Activated CD4-positive, CD25-positive, alpha-beta regulatory T cell treated with anti-CD3 and anti-CD28 coated beads, Interleukin-2, amount 50 U/mL, for 16 hours (primary cell): ENCODE data around the gene QSOX2.

ENCODE experiments used
- DNase-seq: peaks from one replicate; pipeline ENCODE4 v3.0.0-alpha.2; 2020; ENCODE audit warnings: low read depth, low spot score

Gene QSOX2, protein sequence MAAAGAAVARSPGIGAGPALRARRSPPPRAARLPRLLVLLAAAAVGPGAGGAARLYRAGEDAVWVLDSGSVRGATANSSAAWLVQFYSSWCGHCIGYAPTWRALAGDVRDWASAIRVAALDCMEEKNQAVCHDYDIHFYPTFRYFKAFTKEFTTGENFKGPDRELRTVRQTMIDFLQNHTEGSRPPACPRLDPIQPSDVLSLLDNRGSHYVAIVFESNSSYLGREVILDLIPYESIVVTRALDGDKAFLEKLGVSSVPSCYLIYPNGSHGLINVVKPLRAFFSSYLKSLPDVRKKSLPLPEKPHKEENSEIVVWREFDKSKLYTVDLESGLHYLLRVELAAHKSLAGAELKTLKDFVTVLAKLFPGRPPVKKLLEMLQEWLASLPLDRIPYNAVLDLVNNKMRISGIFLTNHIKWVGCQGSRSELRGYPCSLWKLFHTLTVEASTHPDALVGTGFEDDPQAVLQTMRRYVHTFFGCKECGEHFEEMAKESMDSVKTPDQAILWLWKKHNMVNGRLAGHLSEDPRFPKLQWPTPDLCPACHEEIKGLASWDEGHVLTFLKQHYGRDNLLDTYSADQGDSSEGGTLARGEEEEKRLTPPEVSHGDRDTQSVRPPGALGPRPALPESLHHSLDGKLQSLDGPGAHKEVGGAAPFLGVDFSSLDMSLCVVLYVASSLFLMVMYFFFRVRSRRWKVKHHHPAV

DNA sequence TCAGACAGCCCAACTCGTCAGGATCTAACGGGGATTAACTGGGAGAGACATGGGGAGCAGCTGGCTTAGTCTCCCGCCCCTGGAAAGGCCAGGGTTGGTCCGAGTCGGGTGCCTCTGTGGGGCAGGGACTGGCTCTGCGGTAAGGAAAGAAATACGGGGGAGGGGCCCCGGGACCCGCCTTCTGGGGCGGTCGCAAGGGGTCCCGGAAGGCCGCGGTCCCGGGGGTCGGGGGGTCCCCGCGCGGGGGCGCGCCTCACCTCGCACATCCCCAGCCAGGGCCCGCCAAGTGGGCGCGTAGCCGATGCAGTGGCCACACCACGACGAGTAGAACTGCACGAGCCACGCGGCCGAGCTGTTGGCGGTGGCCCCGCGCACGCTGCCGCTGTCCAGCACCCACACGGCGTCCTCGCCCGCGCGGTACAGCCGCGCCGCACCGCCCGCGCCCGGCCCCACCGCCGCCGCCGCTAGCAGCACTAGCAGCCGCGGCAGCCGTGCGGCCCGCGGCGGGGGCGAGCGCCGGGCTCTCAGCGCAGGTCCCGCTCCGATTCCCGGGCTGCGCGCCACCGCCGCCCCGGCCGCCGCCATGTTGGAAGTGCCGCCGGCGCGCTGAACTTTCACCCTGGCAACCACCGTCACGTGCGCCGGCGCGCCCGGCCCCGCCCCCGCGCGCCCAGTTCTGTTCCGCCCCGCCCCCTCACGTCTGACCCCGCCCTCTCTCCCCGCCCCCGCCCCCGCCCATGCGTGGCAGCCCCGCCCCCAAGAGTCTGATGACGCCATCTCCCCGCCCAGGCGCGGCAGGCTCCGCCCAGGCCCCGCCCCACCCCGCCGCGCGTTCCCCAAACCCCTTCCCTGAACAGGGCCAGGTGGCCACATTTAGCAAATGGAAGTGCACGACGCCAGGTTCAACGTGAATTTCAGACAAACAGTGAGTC, at the start of gene QSOX2:
Gene QSOX2, minus strand, starts transcription at position 594 of the 932 bp plus-strand sequence. Its CDS starts 9 bp downstream, at position 585.
- peak; percentile 68 for DNase-seq

DNA sequence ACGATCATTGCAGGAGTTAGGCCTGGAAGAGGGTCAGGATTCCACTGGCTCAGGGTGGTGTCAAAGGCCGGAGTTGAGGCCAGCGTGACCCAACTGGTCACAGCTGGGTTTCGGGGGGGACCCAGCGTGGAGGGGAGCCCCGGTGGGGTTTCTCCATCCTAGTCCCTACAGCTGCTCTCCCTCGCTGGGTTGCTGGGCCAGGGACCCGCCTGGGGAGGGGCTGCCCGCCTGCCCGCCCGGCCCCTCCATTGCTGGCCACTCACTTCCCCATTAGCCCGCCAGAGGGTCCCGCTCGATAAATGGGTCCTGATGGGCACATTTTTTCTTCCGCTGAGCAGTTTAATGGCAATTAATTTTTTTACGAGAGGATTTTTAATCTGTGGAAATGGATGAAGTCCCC, 49.4 kb upstream of the QSOX2 start:
- DNase-seq, result no peak

DNA sequence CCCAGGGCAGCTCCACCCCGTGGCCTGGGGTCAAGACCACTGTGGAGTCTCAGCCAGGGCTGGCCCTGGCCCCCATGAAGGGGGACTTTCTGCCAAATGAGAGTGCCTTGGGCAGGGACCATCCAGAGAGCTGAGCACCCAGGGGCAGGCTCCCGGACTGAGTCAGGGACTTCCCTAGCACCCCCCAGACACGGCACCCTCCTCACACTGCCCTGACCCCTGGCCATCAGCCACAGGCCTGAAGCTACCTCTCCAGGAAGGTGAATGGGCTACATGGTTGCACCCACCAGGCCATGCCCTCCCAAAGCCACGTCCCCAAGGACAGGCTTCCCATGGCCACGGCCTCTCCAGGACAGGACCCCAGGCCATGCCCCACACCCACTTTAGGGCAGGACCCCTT, 48.8 kb upstream of the QSOX2 start:
- DNase-seq, result no peak

DNA sequence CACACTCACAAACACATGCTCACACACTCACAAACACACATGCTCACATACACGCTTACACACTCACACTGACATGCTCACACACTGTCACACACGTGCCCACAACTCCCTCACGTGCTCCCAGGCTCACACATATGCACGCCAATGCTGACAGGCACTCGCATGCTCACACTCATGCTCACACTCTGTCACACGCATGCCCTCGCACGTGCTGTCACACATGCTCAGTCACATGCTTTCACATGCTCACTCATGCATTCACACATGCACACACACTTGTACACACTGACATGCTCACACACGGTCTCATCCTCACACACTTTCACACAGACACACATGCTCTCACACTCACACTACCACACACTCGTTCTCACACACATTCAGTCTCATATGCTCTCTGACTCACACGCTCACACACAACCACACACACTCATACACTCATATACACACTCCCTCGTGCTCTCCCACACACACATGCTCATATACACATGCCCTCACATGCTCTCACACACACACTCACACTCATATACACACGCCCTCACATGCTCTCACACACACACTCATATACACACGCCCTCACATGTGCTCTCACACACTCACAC, 48.0 kb upstream of the QSOX2 start:
- DNase-seq, result no peak

DNA sequence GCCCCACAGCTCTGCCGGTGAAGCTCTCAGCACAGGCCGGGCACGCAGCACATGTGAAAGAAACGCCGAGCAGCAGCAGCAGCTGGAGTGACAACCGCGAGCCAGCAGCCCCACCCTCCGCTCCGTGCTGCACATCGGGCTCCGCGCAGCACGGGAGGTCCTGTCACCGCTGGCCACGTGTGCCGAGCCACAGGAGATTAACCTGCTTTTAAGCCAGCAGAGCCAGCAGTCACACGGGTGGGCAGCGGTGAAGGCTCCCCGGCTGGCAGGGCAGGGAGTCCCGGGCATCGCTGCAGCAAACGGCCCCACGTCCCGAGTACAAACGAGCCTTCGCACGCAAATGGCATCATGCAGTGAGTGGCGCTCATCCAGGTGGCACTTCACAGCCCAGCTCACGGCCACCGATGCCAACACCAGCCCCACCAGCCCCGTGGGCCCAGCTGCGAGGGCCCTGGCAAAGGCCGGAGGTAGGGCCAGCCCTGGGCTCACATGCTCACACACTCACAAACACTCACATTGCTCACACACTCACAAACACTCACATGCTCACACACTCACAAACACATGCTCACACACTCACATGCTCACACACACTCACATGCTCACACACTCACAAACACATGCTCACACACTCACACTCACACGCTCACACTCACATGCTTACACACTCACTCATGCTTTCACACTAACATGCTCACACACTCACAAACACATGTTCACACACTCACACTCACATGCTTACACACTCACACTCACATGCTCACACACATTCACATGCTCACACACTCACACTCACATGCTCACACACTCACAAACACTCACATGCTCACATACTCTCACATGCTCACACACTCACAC, 47.2 kb upstream of the QSOX2 start:
- no peak for DNase-seq

DNA sequence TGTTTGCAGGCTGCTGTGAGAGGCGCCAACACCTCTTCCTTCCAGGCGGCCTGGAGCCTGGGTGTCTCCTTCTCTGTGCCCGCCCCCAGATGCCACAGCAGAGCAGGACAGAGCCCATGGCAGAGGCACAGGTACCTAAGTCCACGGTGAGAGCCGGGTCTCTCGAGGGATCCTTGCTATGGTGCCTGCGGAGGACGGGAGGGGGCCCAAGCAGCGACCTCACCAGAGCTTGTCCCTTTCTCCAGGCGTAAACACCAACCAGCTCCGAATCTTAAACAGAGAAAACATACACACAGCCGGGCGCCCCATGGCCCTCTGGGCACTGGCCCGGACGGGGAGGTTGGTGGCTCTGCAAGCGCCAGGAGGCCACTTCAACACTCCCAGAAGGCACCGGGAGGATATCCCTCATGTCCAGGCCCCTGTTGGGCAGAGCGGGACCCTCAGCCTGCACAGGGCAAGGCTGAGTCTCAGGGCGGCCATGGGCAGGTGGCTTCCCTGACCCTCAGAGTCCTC, 46.5 kb upstream of the QSOX2 start:
- no peak for DNase-seq

DNA sequence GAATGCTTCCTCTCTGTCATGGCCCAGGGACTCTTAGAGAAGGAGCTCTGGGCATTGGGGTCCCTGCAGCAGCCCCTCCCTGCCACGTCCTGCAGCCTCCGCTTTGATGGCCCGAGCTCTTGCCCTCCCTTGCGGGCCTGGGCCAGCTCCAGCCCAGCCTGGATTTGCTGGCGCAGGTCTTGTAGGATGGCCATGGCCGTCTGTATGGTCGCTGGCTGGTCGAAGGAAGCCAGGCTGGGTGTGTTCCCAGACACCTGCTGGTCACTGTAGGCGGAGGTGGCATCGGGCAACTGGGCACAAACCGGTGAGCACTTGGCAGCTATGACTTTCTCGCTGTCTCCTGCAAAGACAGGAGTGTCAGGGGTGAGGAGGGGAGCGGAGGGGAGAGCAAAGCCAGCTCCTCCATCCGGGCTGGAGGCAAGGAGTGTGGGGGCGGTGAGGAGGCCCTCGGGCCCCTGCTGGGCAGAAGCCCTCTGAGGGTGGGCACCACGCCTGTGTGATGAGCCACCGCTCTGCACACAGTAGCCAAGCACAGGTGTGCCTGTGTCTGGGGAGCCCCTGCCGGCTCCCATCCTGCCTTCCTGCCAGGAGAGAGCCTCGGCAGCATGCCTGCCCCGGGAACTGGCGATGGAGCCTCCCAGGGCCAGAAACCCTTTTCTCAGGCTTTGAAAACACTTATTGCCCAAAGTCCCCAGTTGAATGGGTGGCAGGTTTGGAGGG, 45.9 kb upstream of the QSOX2 start:
- no peak for DNase-seq

DNA sequence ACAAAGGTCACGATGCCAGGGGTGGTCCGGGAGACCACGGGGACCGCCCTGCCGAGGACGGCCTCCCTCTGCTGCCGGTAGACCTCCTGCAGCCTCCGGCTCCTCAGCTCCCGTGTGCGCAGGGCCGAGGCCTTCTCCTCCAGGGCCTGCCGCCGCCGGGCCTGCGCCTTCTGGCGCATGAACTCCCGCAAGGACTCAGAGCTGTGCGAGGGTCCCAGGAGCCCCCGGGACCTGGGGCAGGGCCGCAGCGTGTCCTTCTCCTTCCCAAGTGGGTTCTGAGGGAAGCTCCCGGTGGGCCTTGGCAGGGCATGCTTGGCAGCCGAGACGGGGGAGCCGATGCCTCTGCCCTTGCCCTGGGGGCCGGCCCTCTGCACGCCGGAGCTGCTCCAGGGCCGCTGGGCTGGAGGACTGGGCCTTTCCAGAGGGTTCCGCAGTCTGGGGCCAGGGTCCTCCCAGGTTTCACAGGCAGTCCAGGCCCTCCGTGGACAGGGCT, 44.9 kb upstream of the QSOX2 start:
- DNase-seq, result no peak

DNA sequence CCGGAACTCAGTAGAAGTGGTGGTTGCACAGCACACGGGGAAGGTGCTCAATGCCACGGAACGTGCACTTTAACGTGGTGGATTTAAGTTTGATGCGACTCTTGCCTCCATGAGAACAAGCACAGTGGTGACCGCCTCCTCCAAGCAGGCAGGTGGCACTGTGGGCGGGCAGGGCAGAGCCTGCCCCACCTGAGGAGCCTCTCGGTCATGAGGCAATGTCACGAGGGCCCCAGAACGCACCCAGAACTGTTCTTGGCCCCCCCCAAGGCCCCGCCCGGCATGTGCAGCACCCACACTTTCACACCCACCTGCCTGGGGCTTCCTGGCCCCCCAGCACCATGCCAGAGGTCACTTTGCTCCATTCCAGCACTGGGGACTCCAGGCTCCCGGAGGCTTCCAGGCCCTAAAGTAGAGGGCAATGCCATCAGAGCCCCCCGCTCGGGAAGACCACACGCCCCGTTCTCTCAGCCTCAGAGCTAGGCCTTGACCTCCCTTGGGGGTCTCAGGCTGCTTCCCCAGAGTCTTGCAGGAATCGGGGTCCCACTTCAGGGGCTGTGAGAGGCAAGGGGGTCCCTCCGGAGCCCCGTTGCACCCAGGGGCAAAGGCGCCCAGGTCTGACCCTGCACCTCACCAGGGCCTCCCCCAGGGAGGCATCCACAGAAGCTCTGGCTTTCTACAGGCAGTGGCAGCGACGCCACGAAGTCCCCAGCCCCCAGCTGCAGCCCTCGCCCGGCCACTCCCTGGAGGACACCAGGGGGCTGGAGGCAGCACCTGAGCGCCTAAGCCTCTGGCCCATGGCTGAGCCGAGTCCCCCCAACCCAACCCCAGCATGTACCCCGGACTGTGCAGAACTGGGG, 44.3 kb upstream of the QSOX2 start:
- no peak for DNase-seq

DNA sequence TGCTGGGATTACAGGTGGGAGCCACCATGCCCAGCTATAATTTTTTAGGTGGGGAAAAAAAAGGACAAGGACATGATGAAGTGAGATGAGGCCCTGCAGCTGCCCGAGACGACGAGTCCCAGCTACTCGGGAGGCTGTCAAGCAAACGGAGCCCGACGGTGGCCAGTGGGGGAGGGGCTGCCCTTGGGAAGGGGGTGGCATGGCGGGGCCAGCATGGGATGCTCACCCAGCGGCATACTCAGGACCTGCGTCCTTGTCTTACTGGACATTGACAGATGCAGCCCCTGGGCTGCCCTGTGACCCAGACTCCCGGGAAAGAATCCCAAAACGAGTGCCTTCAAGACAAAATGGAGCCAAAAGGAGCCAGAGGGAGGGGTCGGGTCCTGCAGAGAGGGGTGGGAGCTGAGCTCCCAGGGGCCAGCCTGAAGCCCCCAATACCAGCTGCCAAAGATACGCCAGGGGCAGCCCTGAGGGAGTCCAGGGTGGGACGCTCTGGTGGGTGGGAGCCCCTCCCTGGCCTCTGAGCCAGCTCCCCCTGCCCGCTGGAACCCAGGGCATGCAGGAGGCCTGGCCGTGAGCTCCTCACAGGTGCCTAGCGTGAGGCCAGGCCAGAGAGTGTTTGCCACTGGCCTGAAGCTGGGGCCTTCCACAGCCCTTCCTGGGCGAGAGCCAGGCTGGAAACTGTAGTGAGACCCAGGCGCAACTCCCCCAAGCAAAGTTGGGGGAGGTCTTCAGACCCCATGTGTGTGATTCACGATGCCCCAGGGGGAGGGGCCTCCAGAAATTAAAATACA, 42.5 kb upstream of the QSOX2 start:
- no peak for DNase-seq

DNA sequence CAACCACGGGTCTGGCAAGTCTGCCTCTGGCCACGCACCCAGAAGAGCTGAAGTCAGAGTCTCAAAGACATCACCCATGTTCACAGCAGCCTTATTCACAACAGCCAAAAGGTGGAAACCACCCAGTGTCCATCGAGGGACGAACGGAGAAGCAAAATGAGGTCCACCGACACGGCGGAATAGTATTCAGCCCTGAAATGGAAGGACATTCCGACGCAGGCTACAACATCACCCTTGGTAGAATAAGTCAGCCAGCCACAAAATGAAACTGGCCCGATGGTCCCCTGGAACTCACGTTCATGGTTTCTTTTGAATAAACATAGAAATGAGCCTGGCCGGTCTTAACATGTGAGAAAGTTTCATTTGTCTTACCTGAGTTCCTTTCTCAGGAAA, 41.4 kb upstream of the QSOX2 start:
- no peak for DNase-seq

DNA sequence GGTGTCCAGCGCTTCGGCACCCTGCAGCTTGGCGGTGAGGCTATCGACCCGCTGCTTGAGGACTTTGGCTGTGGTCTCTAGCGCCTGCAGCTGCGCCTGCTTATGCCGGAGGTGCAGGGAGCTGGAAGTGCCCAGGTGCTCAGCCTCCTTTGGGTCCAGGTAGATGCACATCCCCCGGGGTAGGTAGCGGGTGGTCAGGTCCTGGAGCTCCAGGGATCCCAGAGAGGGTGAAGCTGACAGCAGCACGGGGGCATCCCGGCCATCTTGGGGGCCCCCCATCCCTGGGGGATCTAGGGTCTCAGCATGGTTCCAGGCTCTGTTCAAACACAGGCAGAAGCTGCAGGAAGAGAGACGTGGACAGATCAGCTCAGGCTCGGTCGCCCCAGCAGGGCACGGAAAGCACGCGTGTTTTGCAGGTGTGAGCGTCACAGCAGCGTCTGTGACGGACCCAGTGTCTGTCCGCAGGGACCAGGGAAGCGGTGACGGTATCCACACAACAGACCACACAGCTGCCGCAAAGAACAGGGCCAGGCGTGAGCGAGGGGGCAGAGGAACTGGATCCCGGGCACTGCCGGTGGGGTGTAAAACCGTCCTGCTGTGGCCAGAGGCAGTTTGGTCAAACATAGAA, 40.9 kb upstream of the QSOX2 start:
- no peak for DNase-seq

DNA sequence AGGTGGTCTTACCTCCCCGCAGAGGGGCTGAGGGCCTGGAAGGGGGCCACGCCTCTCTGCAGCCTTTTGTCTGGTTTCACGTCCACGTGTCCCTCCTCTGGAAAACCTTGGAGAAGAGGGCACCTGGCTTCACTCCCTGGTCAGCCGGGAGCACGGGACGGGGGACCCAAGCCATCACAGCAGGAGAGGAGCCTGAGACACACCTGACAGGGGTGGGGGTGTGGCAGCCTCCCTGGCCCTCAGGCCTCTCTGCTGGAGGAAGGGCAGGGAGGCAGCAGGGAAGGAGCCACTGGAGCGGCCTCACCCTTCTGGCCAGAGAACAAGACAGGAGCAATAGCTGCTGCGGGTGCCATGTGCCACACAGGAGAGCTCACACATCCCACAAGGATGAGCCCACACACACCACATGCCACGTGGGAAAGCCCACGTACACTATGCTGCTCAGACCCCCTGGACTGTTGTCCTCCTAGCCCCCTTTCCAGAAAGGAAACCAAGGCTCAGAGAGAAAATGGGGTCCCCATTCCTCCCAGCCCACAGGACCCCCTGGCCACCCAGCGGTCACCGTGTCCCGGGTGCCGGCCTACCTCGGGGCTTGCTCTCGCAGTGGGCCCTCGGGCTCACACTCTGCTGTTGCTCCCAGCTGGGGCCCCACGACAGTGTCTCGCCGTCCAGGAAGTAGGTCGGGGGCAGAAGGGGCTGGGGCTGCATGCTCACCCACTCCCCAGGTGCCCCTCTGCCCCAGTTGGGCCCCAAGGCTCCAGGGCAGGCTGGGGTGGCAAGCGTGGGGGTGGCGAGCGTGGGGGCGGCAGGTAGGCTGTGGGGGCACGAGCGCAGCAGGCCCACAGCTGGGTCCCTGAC, 40.1 kb upstream of the QSOX2 start:
- no peak for DNase-seq

DNA sequence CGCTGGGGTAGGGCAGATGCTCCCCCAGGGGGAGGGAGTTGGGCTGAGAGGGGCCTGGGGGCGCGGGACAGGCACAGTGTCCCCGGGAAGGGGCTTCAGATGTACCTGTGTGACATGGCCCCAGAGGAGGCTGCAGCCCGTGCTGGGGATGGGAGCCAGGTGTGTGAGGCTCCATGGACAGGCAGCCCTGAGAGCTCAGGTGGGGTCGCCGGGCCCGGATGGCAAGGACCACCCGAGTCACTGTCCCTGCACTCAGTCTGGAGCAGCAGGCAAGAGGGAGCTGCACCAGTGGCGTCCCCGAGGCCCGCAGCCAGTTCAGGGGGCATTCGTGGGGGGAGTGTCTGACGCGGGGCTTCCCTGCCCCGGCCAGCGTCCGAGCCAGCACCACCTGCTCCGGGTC, 39.3 kb upstream of the QSOX2 start:
- no peak for DNase-seq

DNA sequence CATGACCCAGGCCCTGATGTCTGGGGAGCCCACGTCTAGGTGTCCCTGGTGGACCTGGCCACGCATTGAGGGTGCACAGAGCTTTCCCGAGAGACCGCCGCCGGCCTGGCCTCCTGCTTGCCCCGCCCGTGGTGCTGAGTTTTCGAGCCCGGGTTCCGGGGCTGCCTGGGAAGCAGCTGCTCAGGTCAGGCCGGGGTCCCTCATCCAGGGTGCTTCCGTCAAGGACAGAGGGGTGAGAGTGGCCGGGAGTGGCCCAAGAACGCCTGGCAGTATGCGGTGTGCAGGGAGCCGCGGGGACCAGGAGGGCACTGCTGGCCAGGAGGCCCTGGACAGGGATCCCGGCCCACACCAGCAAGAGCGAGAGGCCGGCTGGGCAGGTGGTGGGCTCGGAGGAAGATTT, 38.7 kb upstream of the QSOX2 start:
- DNase-seq, result no peak
